Omental fat pad (tissue), 4 donors: ENCODE results near the gene ZNF605. TPM values are rescaled to one million over a fixed set of nuclear protein-coding genes. Genes with fewer than 3 reads are reported as not detected.
A peak's percentile ranks its signal among the peaks of the same experiment; 100 is the strongest.
"Not testable (repeated sequence)": the region's sequence is repeated elsewhere in the genome, so short reads cannot be mapped to it uniquely, and the experiment has no call there.

ENCODE experiments used
- ATAC-seq: fragments of 150-250 bp; one replicate; pipeline ENCODE4 v1.9.1; 2016; ENCODE audit warnings: mild to moderate bottlenecking, moderate library complexity; ENCODE audit not compliant: low FRiP score
- DNase-seq: peaks from one replicate; pipeline ENCODE4 v3.0.0-alpha.2; 2019; ENCODE audit warnings: low spot score
- CTCF ChIP-seq, 3 donors: fragments of 450-650 bp; IDR thresholded peaks; one replicate each; pipeline ENCODE4 v1.5.1; 2016 to 2017; ENCODE audit warnings: antibody characterized with exemption in 3 of 3, mild to moderate bottlenecking in 3 of 3, moderate library complexity in 2 of 3
- total RNA-seq, 4 donors: library from RNA; depleted of rRNA; stranded (reverse); fragments of >200 nt; gene quantifications; one replicate each; pipeline ENCODE4 v1.1.0, GENCODE V29; 2016

The ZNF605 gene
- total RNA-seq, 4 donors from 2014 or later: 4.7 to 17.0 (median 7.3) TPM

GRCh38 chr12:132909030-132909368, 47.1 kb downstream of the ZNF605 start:
- TF ChIP-seq CTCF (IDR thresholded peaks at IDR 0.05): no peak
- ATAC-seq (peak; percentile 8), DNase-seq (no peak)

- peak; percentile 71 for DNase-seq
- peak; percentile 95 for ATAC-seq
- TF ChIP-seq CTCF (IDR thresholded peaks at IDR 0.05): no peak
These were observed 47.7 kb downstream of the ZNF605 start for GRCh38 chr12:132908145-132909029.

- ATAC-seq, DNase-seq: not testable (repeated sequence)
These were observed 48.3 kb downstream of the ZNF605 start for GRCh38 chr12:132907789-132908144.

- DNase-seq: no peak
- no peak for TF ChIP-seq CTCF (IDR thresholded peaks at IDR 0.05)
- ATAC-seq: no peak
These were observed 48.9 kb downstream of the ZNF605 start for GRCh38 chr12:132907216-132907615.

- DNase-seq (peak; percentile 69), ATAC-seq (peak; percentile 50)
- peak in 2 of 3 donors; percentile 30 to 32 for TF ChIP-seq CTCF (IDR thresholded peaks at IDR 0.05)
These were observed 51.3 kb downstream of the ZNF605 start for GRCh38 chr12:132904718-132905328.

- no peak for ATAC-seq
- no peak for DNase-seq
- no peak for TF ChIP-seq CTCF (IDR thresholded peaks at IDR 0.05)
These were observed 57.1 kb downstream of the ZNF605 start for GRCh38 chr12:132899033-132899432.

- no peak for DNase-seq
- no peak for TF ChIP-seq CTCF (IDR thresholded peaks at IDR 0.05)
- ATAC-seq: no peak
These were observed 67.3 kb downstream of the ZNF605 start for GRCh38 chr12:132888852-132889251.
